Choroid plexus epithelial cell (primary cell): Measurements from ENCODE around the gene MT1A.

Experiments
- DNase-seq: peaks from one replicate; pipeline ENCODE4 v3.0.0-alpha.2; 2010; ENCODE audit warnings: low read depth
- H3K4me3 ChIP-seq: 2 replicates; pipeline ENCODE4 v1.5.1; 2011; ENCODE audit warnings: low read depth, mild to moderate bottlenecking, control low read depth, low read length, moderate library complexity
- CTCF ChIP-seq: conservative IDR thresholded peaks from 2 replicates; pipeline ENCODE4 v1.5.1; 2011; ENCODE audit warnings: low read depth, mild to moderate bottlenecking, control low read depth, inconsistent platforms, low read length, moderate library complexity

MT1A gene

GRCh38 chr16:56675685-56676210 is 37.3 kb downstream of the MT1A start:
- DNase-seq = no peak
- peak overlapping the region; percentile 30 for H3K4me3 ChIP-seq
- no peak for TF ChIP-seq CTCF

GRCh38 chr16:56677474-56677873 is 39.0 kb downstream of the MT1A start:
- no peak overlapping the region for H3K4me3 ChIP-seq
- no peak for TF ChIP-seq CTCF
- DNase-seq = no peak

- DNase-seq = no peak
- TF ChIP-seq CTCF = no peak
- no peak overlapping the region for H3K4me3 ChIP-seq
Measured at GRCh38 chr16:56679078-56679730, 40.7 kb downstream of the MT1A start.

GRCh38 chr16:56679818-56680217 is 41.4 kb downstream of the MT1A start:
- no peak for TF ChIP-seq CTCF
- no peak overlapping the region for H3K4me3 ChIP-seq
- DNase-seq = no peak

GRCh38 chr16:56681939-56682702 is 43.7 kb downstream of the MT1A start, which contains the start of gene MT1X:
TSS of gene MT1X (plus strand) at chr16:56682470. CDS start at chr16:56682541, 71 bp downstream.
- TF ChIP-seq CTCF = no peak
- DNase-seq = peak; percentile 88
- H3K4me3 ChIP-seq = peak within 1 kb of the TSS; percentile 69

- H3K4me3 ChIP-seq = peak overlapping the region; percentile 69
- no peak for DNase-seq
Measured at GRCh38 chr16:56682703-56683397, 44.4 kb downstream of the MT1A start.

More at GRCh38 chr16:56682703-56683397, 44.4 kb downstream of the MT1A start:
- no peak for TF ChIP-seq CTCF
